Left ventricle myocardium inferior (tissue), 1 donor: Measurements from ENCODE around the gene SMIM35. TPM values are rescaled to one million over a fixed set of nuclear protein-coding genes. Genes with fewer than 3 reads are reported as not detected.

Experiments used
- DNase-seq: peaks from one replicate; pipeline ENCODE4 v3.0.0-alpha.2; 2020
- H3K27ac ChIP-seq: fragments of 200-600 bp; replicated peaks from 2 replicates; pipeline ENCODE4 v1.8.0; 2021
- H3K27me3 ChIP-seq: fragments of 200-600 bp; 2 replicates; pipeline ENCODE4 v1.8.0; 2021; ENCODE audit warnings: low read depth
- H3K36me3 ChIP-seq: fragments of 200-600 bp; 2 replicates; pipeline ENCODE4 v1.8.0; 2021
- H3K4me1 ChIP-seq: fragments of 200-600 bp; 2 replicates; pipeline ENCODE4 v1.8.0; 2021
- H3K4me3 ChIP-seq: fragments of 200-600 bp; 2 replicates; pipeline ENCODE4 v1.8.0; 2021; ENCODE audit warnings: mild to moderate bottlenecking, moderate library complexity
- H3K9me3 ChIP-seq: fragments of 200-600 bp; replicated peaks from 2 replicates; pipeline ENCODE4 v1.8.0; 2021
- CTCF ChIP-seq: fragments of 200-600 bp; IDR thresholded peaks from 2 replicates; pipeline ENCODE4 v1.8.0; 2021; ENCODE audit warnings: antibody characterized with exemption, mild to moderate bottlenecking, borderline replicate concordance
- intact Hi-C: fragments of 100-400 bp; cut with micrococcal nuclease; formaldehyde crosslinking; loops from one replicate; pipeline ENCODE4 v1.11.0; 2022
- total RNA-seq: library from RNA; stranded (reverse); fragmentation: NEBNext Ultra II Directional; extraction: Animal tissue kit (Norgen Biotek cat#: 25700); gene quantifications from one replicate; pipeline ENCODE4 v1.2.1, GENCODE V29; 2021
- donor health status: DM: no; HTN: yes; CAD: no; lungs with severe emphysema.

The SMIM35 gene
- total RNA-seq, 1 donor from 2014 or later, result not detected

GRCh38 chr11:117999354-117999993, 87.3 kb downstream of the SMIM35 start:
- no peak overlapping the region for H3K27ac ChIP-seq
- TF ChIP-seq CTCF, result no peak
- peaks cover 18% of the 10 kb centered on the region for H3K27me3 ChIP-seq
- no peaks in the 10 kb centered on the region for H3K36me3 ChIP-seq
- intact Hi-C loops, result no loop called here
- peaks cover 16% of the 10 kb centered on the region for H3K4me1 ChIP-seq
- peaks cover 6% of the 10 kb centered on the region for H3K9me3 ChIP-seq
- no peak for DNase-seq
- H3K4me3 ChIP-seq, result no peak overlapping the region

GRCh38 chr11:117998664-117999353, 88.0 kb downstream of the SMIM35 start:
- Histone ChIP-seq H3K9me3 (peaks cover 1% of the 10 kb centered on the region), H3K27ac (no peak overlapping the region), H3K27me3 (peaks cover 12% of the 10 kb centered on the region), H3K36me3 (no peaks in the 10 kb centered on the region), H3K4me1 (peaks cover 16% of the 10 kb centered on the region), H3K4me3 (no peak overlapping the region)
- DNase-seq, result no peak
- intact Hi-C loops, result no loop called here
- TF ChIP-seq CTCF, result no peak

- Histone ChIP-seq H3K4me1 (peaks cover 12% of the 10 kb centered on the region), H3K9me3 (no peaks in the 10 kb centered on the region), H3K27ac (no peak overlapping the region), H3K27me3 (peaks cover 6% of the 10 kb centered on the region), H3K4me3 (no peak overlapping the region), H3K36me3 (no peaks in the 10 kb centered on the region)
- TF ChIP-seq CTCF, result no peak
- intact Hi-C loops, result no loop called here
- DNase-seq, result no peak
These were observed 88.8 kb downstream of the SMIM35 start for GRCh38 chr11:117997823-117998579.

GRCh38 chr11:117997406-117997805, 89.4 kb downstream of the SMIM35 start:
- no peaks in the 10 kb centered on the region for H3K36me3 ChIP-seq
- DNase-seq, result no peak
- no peak overlapping the region for H3K4me3 ChIP-seq
- H3K27ac ChIP-seq, result no peak overlapping the region
- no peaks in the 10 kb centered on the region for H3K9me3 ChIP-seq
- peaks cover 10% of the 10 kb centered on the region for H3K4me1 ChIP-seq
- intact Hi-C loops, result no loop called here
- TF ChIP-seq CTCF, result no peak
- H3K27me3 ChIP-seq, result peaks cover 6% of the 10 kb centered on the region

- intact Hi-C loops, result no loop called here
- no peak for DNase-seq
These were observed 90.7 kb downstream of the SMIM35 start for GRCh38 chr11:117996058-117996457.

More at GRCh38 chr11:117996058-117996457, 90.7 kb downstream of the SMIM35 start:
- TF ChIP-seq CTCF, result no peak
- Histone ChIP-seq H3K27me3 (peaks cover 6% of the 10 kb centered on the region), H3K4me1 (no peaks in the 10 kb centered on the region), H3K36me3 (no peaks in the 10 kb centered on the region), H3K4me3 (no peak overlapping the region), H3K27ac (no peak overlapping the region), H3K9me3 (no peaks in the 10 kb centered on the region)
